Hematopoietic multipotent progenitor cell treated with erythropoietin and hydrocortisone succinate and interleukin-3 and kit ligand, for 4 days (in vitro differentiated cells): Measurements from ENCODE around the gene BBS1.
"Not testable (repeated sequence)": the region's sequence is repeated elsewhere in the genome, so short reads cannot be mapped to it uniquely, and the experiment has no call there.

Source experiments
- DNase-seq: peaks from one replicate; pipeline ENCODE4 v3.0.0-alpha.2; 2015

The BBS1 gene

DNA sequence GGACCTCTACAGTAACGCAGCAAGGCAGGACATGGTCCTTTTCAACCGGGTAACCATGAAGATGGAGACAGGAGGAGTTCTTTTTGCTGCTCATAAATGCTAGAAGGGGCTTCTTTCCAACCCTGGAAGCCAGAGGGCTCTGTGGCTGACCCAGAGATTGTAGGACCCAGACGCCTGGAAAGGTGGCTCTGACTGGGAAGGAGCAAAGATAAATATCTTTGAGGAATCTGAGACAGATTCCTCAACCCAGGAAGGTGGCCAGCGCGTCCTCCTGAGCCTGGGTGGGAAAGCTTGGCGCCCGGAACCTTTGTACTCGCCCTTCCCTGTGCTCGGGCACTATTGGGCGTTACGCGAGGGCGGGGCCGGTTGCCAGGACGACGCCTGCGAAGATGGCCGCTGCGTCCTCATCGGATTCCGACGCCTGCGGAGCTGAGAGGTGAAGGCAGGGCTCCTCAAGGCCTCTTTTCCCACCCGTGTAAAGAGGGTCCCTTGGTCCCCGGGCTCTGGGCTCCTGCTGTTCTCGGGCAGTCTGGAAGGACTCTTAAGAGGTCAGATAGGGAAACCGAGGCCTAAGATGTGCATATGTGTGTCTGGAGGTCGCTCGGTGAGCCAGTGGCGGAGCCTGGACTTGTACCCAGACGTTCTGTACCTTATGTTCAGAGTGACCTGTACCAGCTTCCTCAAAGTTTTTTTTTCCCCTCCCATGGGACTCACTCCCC is at the start of gene BBS1:
Gene BBS1 (plus strand): TSS at position 365 of the 719 bp plus-strand sequence. CDS start 25 bp downstream, at position 390.
- peak; percentile 88 for DNase-seq

DNA sequence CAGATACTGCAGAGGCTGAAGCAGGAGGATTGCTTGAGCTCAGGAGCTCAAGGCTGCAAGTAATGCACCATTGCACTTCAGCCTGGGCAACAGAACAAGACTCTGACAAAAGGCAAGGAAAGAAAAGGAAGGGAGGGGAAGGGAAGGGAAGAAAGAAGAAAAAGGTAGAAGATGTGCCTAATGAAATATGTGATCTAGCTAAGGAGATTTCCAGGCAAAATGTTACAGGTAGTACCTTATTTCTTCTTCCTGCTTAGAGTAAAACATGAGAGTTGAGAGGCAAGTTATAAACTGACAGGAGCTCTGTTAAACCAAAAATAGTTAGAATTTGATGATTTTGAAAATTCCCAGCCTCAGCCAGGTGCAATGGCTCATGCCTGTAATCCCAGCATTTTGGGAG is 48.4 kb upstream of the BBS1 start:
- no peak for DNase-seq

DNA sequence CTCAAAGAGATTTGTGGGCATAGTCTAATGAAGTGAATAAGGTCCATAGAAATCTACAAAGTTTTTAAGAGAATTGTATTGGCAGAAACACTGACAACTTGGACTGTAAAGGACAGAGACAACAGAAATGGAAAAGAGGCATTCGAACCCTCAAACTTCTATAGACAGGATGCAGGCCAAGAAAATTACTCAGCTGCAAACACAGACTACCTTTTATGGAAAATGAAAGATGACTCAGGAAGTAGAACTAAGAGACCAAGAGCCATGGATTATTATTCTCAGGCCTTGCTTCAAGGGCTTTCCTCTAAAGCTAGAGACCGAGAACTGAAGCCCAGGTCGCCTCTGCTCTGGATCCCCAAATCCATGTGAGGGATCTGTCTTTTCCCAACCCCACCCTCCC is 47.5 kb upstream of the BBS1 start:
- DNase-seq = no peak

DNA sequence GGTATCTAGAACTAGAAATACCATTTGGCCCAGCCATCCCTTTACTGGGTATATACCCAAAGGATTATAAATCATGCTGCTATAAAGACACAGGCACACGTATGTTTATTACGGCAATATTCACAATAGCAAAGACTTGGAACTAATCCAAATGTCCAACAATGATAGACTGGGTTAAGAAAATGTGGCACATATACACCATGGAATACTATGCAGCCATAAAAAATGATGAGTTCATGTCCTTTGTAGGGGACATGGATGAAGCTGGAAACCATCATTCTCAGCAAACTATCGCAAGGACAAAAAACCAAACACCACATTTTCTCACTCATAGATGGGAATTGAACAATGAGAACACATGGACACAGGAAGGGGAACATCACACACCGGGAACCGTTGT is 46.3 kb upstream of the BBS1 start:
- not testable (repeated sequence) for DNase-seq

DNA sequence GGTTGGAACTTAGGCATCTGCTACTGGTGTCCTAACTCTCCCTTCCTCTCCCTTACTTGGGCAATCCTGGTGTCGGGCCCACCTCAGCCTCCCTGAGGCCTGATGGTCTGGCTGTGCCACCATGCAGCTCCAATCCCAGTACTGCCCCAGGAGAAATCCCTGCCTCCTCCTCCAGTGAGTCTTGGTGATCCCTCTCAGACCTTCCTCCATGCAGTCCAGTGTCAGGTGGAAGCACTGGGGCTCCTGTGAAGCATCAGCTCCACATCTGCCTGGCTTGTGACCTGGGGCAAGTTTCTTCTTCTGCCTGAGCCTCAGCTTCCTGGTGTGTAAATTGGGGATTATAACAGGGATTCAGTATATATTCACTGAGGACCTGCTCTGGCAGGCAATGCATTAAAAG is 45.5 kb upstream of the BBS1 start:
- no peak for DNase-seq

- no peak for DNase-seq
These were observed 44.8 kb upstream of the BBS1 start for GRCh38 chr11:66465373-66466224.

DNA sequence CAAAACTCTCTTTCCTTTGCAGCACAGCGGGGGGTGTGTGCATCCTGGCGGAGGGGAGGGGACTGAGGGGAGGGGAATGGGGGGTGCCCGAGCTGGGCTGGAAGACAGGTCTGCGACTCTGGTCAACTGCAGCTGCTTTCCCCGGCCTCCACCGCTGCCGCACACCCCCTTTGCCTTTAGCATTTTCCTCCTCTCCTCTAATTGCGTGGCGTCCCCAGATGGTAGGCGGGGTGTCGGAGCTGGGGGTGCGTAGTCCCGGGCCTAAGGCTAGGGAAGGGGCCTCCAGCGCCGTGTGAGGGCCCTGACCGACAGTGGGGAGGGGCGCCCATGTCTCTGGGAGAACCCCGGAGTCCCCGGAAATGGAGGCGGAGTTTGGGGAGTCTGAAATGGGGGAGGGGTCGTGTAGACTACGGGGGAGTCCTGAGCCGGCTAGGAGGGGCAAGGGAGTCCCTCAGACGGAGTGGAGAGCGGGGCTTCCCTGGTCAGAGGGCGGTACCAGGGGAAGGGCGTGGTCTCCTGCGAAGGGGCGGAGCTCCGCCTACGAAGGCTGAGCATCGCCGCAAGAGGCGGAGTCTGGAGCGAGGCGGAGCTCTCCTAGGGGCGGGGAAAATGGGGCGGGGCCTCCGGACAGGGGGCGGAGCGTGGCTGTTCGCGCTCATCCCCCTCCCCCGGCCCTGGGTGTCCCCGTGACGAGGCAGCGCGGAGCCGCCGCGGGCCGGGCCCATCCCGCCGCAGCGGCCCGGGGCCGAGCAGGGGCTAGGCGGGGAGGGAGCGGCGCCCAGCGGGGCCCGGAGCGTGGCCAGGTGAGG is 44.0 kb upstream of the BBS1 start, which contains the start of gene PELI3:
Gene PELI3 (plus strand): TSS at position 681 of the 809 bp plus-strand sequence. CDS start 1,224 bp downstream, outside the sequence.
- peak; percentile 95 for DNase-seq

GRCh38 chr11:66467034-66467659 is 43.3 kb upstream of the BBS1 start:
- peak; percentile 46 for DNase-seq

- DNase-seq = peak; percentile 74
These were observed 42.7 kb upstream of the BBS1 start for GRCh38 chr11:66467756-66468155.

GRCh38 chr11:66468691-66469090 is 41.7 kb upstream of the BBS1 start:
- no peak for DNase-seq

GRCh38 chr11:66469441-66469840 is 41.0 kb upstream of the BBS1 start:
- DNase-seq = no peak

DNA sequence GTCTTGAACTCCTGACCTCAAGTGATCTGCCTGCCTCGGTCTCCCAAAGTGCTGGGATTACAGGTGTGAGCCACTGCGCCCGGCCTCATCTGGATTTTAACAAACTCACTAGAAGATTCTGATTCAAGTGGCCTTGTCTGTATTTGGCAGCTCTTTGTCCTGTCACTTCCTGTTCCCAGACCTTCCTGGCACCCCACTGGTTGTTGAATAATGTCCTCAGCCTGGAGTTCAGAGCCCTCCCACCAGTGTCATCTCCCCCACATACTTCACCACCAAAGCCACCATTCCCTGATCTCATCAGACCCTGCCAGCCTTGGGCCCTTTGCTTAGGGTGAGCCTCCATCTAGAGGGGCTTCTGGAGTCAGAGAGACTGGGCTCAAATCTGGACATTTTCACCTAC is 40.4 kb upstream of the BBS1 start:
- DNase-seq = no peak

- no peak for DNase-seq
These were observed 39.3 kb upstream of the BBS1 start for GRCh38 chr11:66471142-66471541.

GRCh38 chr11:66472054-66472453 is 38.4 kb upstream of the BBS1 start:
- no peak for DNase-seq

DNA sequence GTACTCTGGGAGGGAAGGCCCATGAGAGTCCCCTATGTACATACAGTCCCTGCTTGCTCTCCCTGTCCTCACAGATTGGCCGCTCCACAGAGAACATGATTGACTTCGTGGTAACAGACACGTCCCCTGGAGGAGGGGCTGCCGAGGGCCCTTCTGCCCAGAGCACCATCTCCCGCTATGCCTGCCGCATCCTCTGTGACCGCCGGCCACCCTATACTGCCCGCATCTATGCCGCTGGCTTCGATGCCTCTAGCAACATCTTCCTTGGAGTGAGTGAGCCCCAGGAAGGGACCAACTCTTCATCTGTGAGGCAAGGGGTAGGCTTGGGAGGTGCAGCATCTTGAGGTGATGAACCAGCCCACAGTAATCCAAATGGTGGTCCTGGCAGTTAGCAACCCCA is 37.3 kb upstream of the BBS1 start:
- DNase-seq = no peak

- no peak for DNase-seq
These were observed 36.6 kb upstream of the BBS1 start for GRCh38 chr11:66473608-66474515.

GRCh38 chr11:66475349-66476172 is 34.9 kb upstream of the BBS1 start:
- no peak for DNase-seq

DNA sequence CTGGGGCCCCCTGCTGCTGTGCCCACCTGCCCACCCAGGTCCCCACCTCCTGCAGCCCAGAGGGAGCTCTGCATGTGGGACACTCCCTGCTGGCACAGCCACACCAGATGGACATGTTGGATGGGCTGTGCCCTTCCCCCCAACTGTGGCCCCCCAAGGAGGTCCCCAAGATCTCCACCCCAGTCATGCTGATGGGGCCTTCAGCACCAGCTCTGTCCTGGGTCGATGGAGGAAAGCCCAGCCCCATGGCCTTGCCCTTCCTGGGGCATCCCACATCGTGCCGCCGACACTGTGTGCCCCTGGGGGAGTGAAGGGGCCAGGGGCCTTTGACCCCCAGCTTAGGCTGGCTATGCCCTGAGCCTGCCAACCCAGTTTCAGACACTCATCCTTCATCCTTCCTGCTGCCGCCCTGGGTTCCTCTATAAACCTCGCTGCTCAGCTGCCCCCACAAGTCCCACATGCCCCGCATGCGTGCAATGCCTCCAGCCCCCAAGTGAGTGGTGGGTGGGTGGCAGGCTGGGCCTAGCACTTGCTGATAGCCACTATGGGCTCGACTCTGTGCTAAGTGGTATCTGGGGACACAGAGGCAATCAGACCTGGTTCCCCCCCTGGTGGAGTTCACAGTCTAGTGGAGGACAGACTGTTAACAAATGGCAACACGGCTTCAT is 34.1 kb upstream of the BBS1 start:
- DNase-seq = no peak

DNA sequence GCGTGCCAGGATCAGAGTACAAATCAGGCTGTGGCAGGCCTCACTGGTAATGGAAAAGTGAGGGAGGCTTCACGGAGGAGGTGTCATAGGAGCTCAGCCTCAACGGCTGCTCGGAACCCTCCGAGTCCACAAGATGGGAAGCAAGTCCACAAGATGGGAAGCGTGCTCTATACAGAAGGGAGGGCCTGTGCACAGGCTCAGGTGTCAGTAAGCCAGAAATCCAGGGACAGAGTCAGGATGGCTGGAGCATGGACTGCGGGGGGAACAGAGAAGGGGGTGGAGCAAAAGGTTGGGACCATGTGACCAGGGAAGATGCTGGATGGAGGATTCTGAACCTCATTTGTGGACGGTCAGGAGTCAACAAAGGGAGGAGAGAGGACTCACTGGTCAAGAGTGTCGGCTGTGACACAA is 33.6 kb upstream of the BBS1 start:
- no peak for DNase-seq
